Pancreas (tissue), 10 donors: ENCODE data around the gene RASA3. TPM values are rescaled to one million over a fixed set of nuclear protein-coding genes. Genes with fewer than 3 reads are reported as not detected.
A peak's percentile ranks its signal among the peaks of the same experiment; 100 is the strongest.

ENCODE experiments used
- ATAC-seq, 4 donors: fragments of 200-7000 bp; cut with Tn5 transposase; one replicate each; pipeline versions ENCODE4 v1.8.0 to v1.9.1; 2020; ENCODE audit warnings: mild to moderate bottlenecking in 4 of 4, moderate library complexity in 4 of 4
- DNase-seq, 6 donors: peaks; one replicate each; pipeline ENCODE4 v3.0.0-alpha.2; 2020
- FAIRE-seq: peaks from 2 replicates; lab custom pipeline; 2012; peaks lifted over from hg19 to GRCh38; lab: Jason Lieb, UNC
- H3K27ac ChIP-seq, 4 donors: fragments of 200-600 bp; sonication (generic); 1 replicate in 3 of 4; 2 replicates in 1 of 4; pipeline versions ENCODE4 v1.5.0 to v1.8.0; 2020
- H3K27me3 ChIP-seq, 4 donors: fragments of 200-600 bp; one replicate each; pipeline ENCODE4 v1.8.0; 2021
- H3K36me3 ChIP-seq, 3 donors: fragments of 200-600 bp; sonication (generic) in 1 of 3; one replicate each; pipeline versions ENCODE4 v1.5.0 to v1.8.0; 2020 to 2021
- H3K4me1 ChIP-seq, 3 donors: fragments of 200-600 bp; one replicate each; pipeline ENCODE4 v1.8.0; 2021
- H3K4me3 ChIP-seq, 4 donors: fragments of 200-600 bp; sonication (generic) in 2 of 4; one replicate each; pipeline versions ENCODE4 v1.5.0 to v1.8.0; 2020 to 2021
- H3K9me3 ChIP-seq, 4 donors: fragments of 200-600 bp; one replicate each; pipeline ENCODE4 v1.8.0; 2021
- CTCF ChIP-seq, 4 donors: fragments of 200-600 bp; sonication (generic) in 3 of 4; IDR thresholded peaks; one replicate each; pipeline versions ENCODE4 v1.5.0 to v1.8.0; 2021; ENCODE audit warnings: antibody characterized with exemption in 4 of 4
- WGBS, 2 donors: extraction: QIAGEN DNeasy Blood & Tissue Kit; methylation state at CpG; one replicate each; pipeline ENCODE4 v1.1.7; 2013; 5-methylcytosine and 5-hydroxymethylcytosine counted together
- intact Hi-C, 3 donors: fragments of 100-400 bp; cut with DNase I; formaldehyde crosslinking; loops; one replicate each; pipeline versions ENCODE4 v1.11.1 to v1.14.2; 2022
- polyA plus RNA-seq, 2 donors: library from polyadenylated mRNA; stranded (reverse); fragments of 200-250 nt; gene quantifications; one replicate each; pipeline ENCODE4 v1.2.3, GENCODE V29; 2013
- total RNA-seq, 6 donors: library from RNA; stranded (reverse); fragmentation: NEBNext Ultra II Directional in 4 of 6; extraction: Animal tissue kit (Norgen Biotek cat#: 25700) in 4 of 6; gene quantifications; one replicate each; pipeline versions ENCODE4 v1.2.1 to v1.2.4, GENCODE V29; 2021 to 2023
- donor health status: healthy with polysubstance abuse.
- donor health status: DM: no; HTN: no; CAD: no; lungs with moderate emphysema.
- donor health status: DM: no; HTN: no; CAD: no.
- donor health status: control.
- donor health status: control.
- donor health status: Bipolar disorder and iron deficiency.
- donor health status: DM: yes; HTN: yes; CAD: no.
- donor health status: DM: no; HTN: no; CAD: no.
- donor health status: DM: no; HTN: no; CAD: no.
- donor health status: DM: yes; HTN: yes; CAD: no.

The RASA3 gene
- total and polyA plus RNA-seq, 8 donors: 5.7 to 11.2 (median 9.1) TPM

GRCh38 chr13:114001331-114002008, 131.0 kb downstream of the RASA3 start:
- Histone ChIP-seq H3K4me3 (no peak overlapping the region), H3K27me3 (no peaks in the 10 kb centered on the region), H3K9me3 (no peaks in the 10 kb centered on the region), H3K4me1 (no peaks in the 10 kb centered on the region), H3K27ac (no peak overlapping the region), H3K36me3 (no peaks in the 10 kb centered on the region)
- intact Hi-C loops: no loop called here
- TF ChIP-seq CTCF (IDR thresholded peaks at IDR 0.05): no peak
- 93% methylated on average over 46 of the region's 46 CpGs for WGBS, 2 donors
- ATAC-seq (no peak), FAIRE-seq (no peak), DNase-seq (peak in 2 of 6 donors; percentile 22 to 64)

GRCh38 chr13:114000151-114001040, 132.0 kb downstream of the RASA3 start:
- H3K9me3 ChIP-seq: no peaks in the 10 kb centered on the region
- no peaks in the 10 kb centered on the region for H3K27me3 ChIP-seq
- DNase-seq (peak in 2 of 6 donors; percentile 7 to 44), FAIRE-seq (no peak), ATAC-seq (no peak)
- no peak overlapping the region for H3K27ac ChIP-seq
- no peaks in the 10 kb centered on the region for H3K36me3 ChIP-seq
- no peak for TF ChIP-seq CTCF (IDR thresholded peaks at IDR 0.05)
- H3K4me3 ChIP-seq: no peak overlapping the region
- 92 to 95% methylated on average over 26 of the region's 26 CpGs for WGBS, 2 donors
- no peaks in the 10 kb centered on the region for H3K4me1 ChIP-seq
- intact Hi-C loops: no loop called here

GRCh38 chr13:113999618-113999910, 132.9 kb downstream of the RASA3 start:
- no peaks in the 10 kb centered on the region for H3K36me3 ChIP-seq
- ATAC-seq (no peak), FAIRE-seq (no peak), DNase-seq (peak in 2 of 6 donors; percentile 18 to 68)
- TF ChIP-seq CTCF (IDR thresholded peaks at IDR 0.05): no peak
- 72 to 73% methylated on average over 9 to 10 of the region's 10 CpGs for WGBS, 2 donors
- intact Hi-C loops: no loop called here
- H3K4me1 ChIP-seq: no peaks in the 10 kb centered on the region
- no peak overlapping the region for H3K4me3 ChIP-seq
- H3K27me3 ChIP-seq: no peaks in the 10 kb centered on the region
- H3K9me3 ChIP-seq: no peaks in the 10 kb centered on the region
- no peak overlapping the region for H3K27ac ChIP-seq

GRCh38 chr13:113998781-113999617, 133.4 kb downstream of the RASA3 start:
- Histone ChIP-seq H3K4me3 (no peak overlapping the region), H3K36me3 (no peaks in the 10 kb centered on the region), H3K27me3 (no peaks in the 10 kb centered on the region), H3K9me3 (no peaks in the 10 kb centered on the region), H3K4me1 (no peaks in the 10 kb centered on the region), H3K27ac (no peak overlapping the region)
- FAIRE-seq: no peak
- ATAC-seq: no peak
- no peak for TF ChIP-seq CTCF (IDR thresholded peaks at IDR 0.05)
- intact Hi-C loops: no loop called here
- DNase-seq: peak in 2 of 6 donors; percentile 9 to 49
- WGBS, 2 donors: 89 to 92% methylated on average over 40 to 42 of the region's 42 CpGs
